HepG2 (cell line): ENCODE data around the gene ZCCHC10. TPM values are rescaled to one million over a fixed set of nuclear protein-coding genes. Genes with fewer than 3 reads are reported as not detected.
A peak's percentile ranks its signal among the peaks of the same experiment; 100 is the strongest.

ENCODE experiments used
- CREM ChIP-seq, 2 experiments: sonication (generic) in 1 of 2; formaldehyde crosslinking in 1 of 2; IDR thresholded peaks; 2 replicates each; pipeline versions ENCODE4 v1.4.0 to v1.6.1; 2016 to 2020; ENCODE audit warnings: antibody characterized with exemption in 1 of 2, mild to moderate bottlenecking in 1 of 2, missing genetic modification reagents in 1 of 2
- FOXK2 ChIP-seq: fragments of 450-650 bp; IDR thresholded peaks from 2 replicates; pipeline ENCODE4 v1.6.1; 2016
- FOXO1 ChIP-seq: sonication (generic); formaldehyde crosslinking; IDR thresholded peaks from 2 replicates; pipeline ENCODE4 v1.4.0; 2020; ENCODE audit warnings: missing genetic modification reagents
- HNRNPLL ChIP-seq: fragments of 200-400 bp; formaldehyde crosslinking; IDR thresholded peaks from 2 replicates; pipeline ENCODE4 v1.6.1; 2017; ENCODE audit warnings: mild to moderate bottlenecking, low read depth, low read length; ENCODE audit not compliant: poor library complexity, severe bottlenecking
- KDM5B ChIP-seq: sonication (generic); formaldehyde crosslinking; IDR thresholded peaks from 2 replicates; pipeline ENCODE4 v1.4.0; 2020; ENCODE audit warnings: missing genetic modification reagents, mild to moderate bottlenecking, borderline replicate concordance
- KDM6A ChIP-seq: IDR thresholded peaks from 2 replicates; pipeline ENCODE4 v1.6.1; 2016; ENCODE audit warnings: low read depth
- MTA1 ChIP-seq: sonication (generic); formaldehyde crosslinking; IDR thresholded peaks from 2 replicates; pipeline ENCODE4 v1.4.0; 2020; ENCODE audit warnings: missing genetic modification reagents, mild to moderate bottlenecking, borderline replicate concordance
- NCOR1 ChIP-seq: fragments of 200-600 bp; sonication (generic); IDR thresholded peaks from 2 replicates; pipeline ENCODE4 v1.7.0; 2017; ENCODE audit warnings: antibody characterized with exemption, low read length, borderline replicate concordance
- NFIB ChIP-seq: sonication (generic); formaldehyde crosslinking; IDR thresholded peaks from 2 replicates; pipeline ENCODE4 v1.9.0; 2021; ENCODE audit warnings: missing genetic modification reagents, mild to moderate bottlenecking, borderline replicate concordance
- NR2F1 ChIP-seq, 2 experiments: fragments of 450-650 bp in 1 of 2; formaldehyde crosslinking in 1 of 2; IDR thresholded peaks; 2 replicates each; pipeline versions ENCODE4 v1.5.0 to v1.6.1; 2016 to 2020; ENCODE audit warnings: mild to moderate bottlenecking in 1 of 2, missing compliant biosample characterization in 1 of 2, missing genetic modification reagents in 1 of 2, moderate library complexity in 1 of 2
- PHF5A ChIP-seq: IDR thresholded peaks from one replicate; pipeline ENCODE4 v1.6.1; 2018; ENCODE audit warnings: low read depth, missing genetic modification reagents; ENCODE audit not compliant: unreplicated experiment
- POLR2G ChIP-seq: fragments of 200-400 bp; formaldehyde crosslinking; IDR thresholded peaks from 2 replicates; pipeline ENCODE4 v1.6.1; 2018; ENCODE audit warnings: mild to moderate bottlenecking, low read depth, low read length, moderate library complexity
- RARA ChIP-seq: IDR thresholded peaks from 2 replicates; pipeline ENCODE4 v1.6.1; 2016; ENCODE audit warnings: missing genetic modification reagents, missing compliant biosample characterization
- RXRA ChIP-seq: sonication (generic); formaldehyde crosslinking; IDR thresholded peaks from 2 replicates; pipeline ENCODE4 v1.5.1; 2020; ENCODE audit warnings: missing genetic modification reagents
- RXRB ChIP-seq: IDR thresholded peaks from 2 replicates; pipeline ENCODE4 v1.6.1; 2016; ENCODE audit warnings: borderline replicate concordance, missing genetic modification reagents, missing compliant biosample characterization
- SIX1 ChIP-seq: sonication (generic); formaldehyde crosslinking; IDR thresholded peaks from 2 replicates; pipeline ENCODE4 v1.4.0; 2020; ENCODE audit warnings: missing genetic modification reagents, borderline replicate concordance
- SOX13 ChIP-seq, 3 experiments: fragments of 450-650 bp in 1 of 3; sonication (generic) in 1 of 3; formaldehyde crosslinking in 1 of 3; IDR thresholded peaks in 2 of 3; conservative IDR thresholded peaks in 1 of 3; 2 replicates each; pipeline versions ENCODE4 v1.5.0 to v1.6.1; 2016 to 2020; ENCODE audit warnings: antibody characterized with exemption in 1 of 3, mild to moderate bottlenecking in 1 of 3, missing compliant biosample characterization in 1 of 3, missing genetic modification reagents in 1 of 3, moderate library complexity in 1 of 3
- STAT5B ChIP-seq: sonication (generic); formaldehyde crosslinking; IDR thresholded peaks from 2 replicates; pipeline ENCODE4 v1.4.0; 2020; ENCODE audit warnings: missing genetic modification reagents
- SUZ12 ChIP-seq: fragments of 150-350 bp; IDR thresholded peaks from 2 replicates; pipeline ENCODE4 v1.6.1; 2014; ENCODE audit warnings: low read depth, low read length
- ZFP90 ChIP-seq: sonication (generic); formaldehyde crosslinking; IDR thresholded peaks from 2 replicates; pipeline ENCODE4 v1.8.0; 2022; ENCODE audit warnings: missing genetic modification reagents, mild to moderate bottlenecking, inconsistent platforms, borderline replicate concordance
- ZNF34 ChIP-seq: sonication (generic); formaldehyde crosslinking; IDR thresholded peaks from 2 replicates; pipeline ENCODE4 v1.4.0; 2020; ENCODE audit warnings: mild to moderate bottlenecking, missing genetic modification reagents, borderline replicate concordance
- polyA plus RNA-seq, 8 experiments: library from polyadenylated mRNA; depleted of rRNA in 3 of 8; stranded (reverse) in 7 of 8; unstranded in 1 of 8; fragments of >200 nt; fragmentation: Illumina TruSeq in 4 of 8; extraction: Trizol in 4 of 8; gene quantifications; 2 replicates each; pipeline versions ENCODE4 v1.2.1 to v1.2.3, GENCODE V29; 2011 to 2016; ENCODE audit warnings: low read depth in 4 of 8, missing spikeins in 1 of 8, mixed read lengths in 1 of 8; ENCODE audit not compliant: insufficient read depth in 1 of 8
- total RNA-seq, 5 experiments: library from RNA; depleted of rRNA; stranded (reverse); fragments of >200 nt; fragmentation: Illumina TruSeq; extraction: Trizol; gene quantifications; 2 replicates each; pipeline ENCODE4 v1.2.3, GENCODE V29; 2016; ENCODE audit warnings: low read depth in 1 of 5
- TF ChIP-seq, protein P1 (sequence below): sonication (generic); formaldehyde crosslinking; IDR thresholded peaks from 2 replicates; pipeline ENCODE4 v1.5.1; 2020; ENCODE audit warnings: mild to moderate bottlenecking, missing genetic modification reagents
- TF ChIP-seq, protein P2 (sequence below): sonication (generic); formaldehyde crosslinking; IDR thresholded peaks from 2 replicates; pipeline ENCODE4 v1.8.1; 2022; ENCODE audit warnings: mild to moderate bottlenecking, missing genetic modification reagents
- TF ChIP-seq, protein P3 (sequence below): sonication (generic); formaldehyde crosslinking; IDR thresholded peaks from 2 replicates; pipeline ENCODE4 v1.4.0; 2020; ENCODE audit warnings: missing genetic modification reagents

Gene ZCCHC10
- total and polyA plus RNA-seq, 2 of the 13 experiments (the other 11 are each of a cell fraction or from before 2014, with no cell fraction given) = 40.7 to 48.2 TPM

DNA sequence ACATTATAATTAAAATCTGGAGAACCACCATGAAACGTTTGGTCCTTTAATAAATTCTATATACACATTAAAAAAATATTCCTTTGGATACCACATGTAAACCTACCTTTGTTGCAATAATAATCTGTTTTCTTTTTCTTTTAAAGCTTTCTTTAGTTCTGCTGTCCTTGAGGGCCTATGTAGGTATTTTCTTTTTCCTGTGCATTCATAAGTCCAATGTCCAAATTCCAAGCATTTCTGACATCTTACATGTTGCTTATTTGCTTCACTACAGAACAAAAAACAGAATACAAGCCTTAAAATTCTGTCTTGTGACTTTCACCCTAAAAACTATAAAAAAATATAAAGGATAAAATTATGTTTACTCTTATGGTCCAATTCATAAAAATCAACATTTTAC, 19.7 kb downstream of the ZCCHC10 start (continued):
- TF ChIP-seq, protein P1, sequence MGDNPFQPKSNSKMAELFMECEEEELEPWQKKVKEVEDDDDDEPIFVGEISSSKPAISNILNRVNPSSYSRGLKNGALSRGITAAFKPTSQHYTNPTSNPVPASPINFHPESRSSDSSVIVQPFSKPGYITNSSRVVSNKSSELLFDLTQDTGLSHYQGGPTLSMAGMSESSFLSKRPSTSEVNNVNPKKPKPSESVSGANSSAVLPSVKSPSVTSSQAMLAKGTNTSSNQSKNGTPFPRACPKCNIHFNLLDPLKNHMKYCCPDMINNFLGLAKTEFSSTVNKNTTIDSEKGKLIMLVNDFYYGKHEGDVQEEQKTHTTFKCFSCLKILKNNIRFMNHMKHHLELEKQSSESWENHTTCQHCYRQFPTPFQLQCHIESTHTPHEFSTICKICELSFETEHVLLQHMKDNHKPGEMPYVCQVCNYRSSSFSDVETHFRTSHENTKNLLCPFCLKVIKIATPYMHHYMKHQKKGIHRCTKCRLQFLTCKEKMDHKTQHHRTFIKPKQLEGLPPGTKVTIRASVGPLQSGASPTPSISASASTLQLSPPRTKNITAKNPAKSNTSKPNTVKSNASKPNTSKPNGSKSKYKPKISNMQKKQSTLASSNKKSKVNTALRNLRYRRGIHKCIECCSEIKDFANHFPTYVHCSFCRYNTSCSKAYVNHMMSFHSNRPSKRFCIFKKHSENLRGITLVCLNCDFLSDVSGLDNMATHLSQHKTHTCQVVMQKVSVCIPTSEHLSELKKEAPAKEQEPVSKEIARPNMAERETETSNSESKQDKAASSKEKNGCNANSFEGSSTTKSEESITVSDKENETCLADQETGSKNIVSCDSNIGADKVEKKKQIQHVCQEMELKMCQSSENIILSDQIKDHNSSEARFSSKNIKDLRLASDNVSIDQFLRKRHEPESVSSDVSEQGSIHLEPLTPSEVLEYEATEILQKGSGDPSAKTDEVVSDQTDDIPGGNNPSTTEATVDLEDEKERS (CRISPR knock-in tag) = peak; percentile 28; the same call in 1 of the 2 replicates
- TF ChIP-seq, protein P2, sequence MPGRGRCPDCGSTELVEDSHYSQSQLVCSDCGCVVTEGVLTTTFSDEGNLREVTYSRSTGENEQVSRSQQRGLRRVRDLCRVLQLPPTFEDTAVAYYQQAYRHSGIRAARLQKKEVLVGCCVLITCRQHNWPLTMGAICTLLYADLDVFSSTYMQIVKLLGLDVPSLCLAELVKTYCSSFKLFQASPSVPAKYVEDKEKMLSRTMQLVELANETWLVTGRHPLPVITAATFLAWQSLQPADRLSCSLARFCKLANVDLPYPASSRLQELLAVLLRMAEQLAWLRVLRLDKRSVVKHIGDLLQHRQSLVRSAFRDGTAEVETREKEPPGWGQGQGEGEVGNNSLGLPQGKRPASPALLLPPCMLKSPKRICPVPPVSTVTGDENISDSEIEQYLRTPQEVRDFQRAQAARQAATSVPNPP (CRISPR knock-in tag) = no peak
- TF ChIP-seq KDM6A (CRISPR knock-in tag) (peak; percentile 40; the same call in 1 of the 2 replicates), POLR2G (no peak), ZFP90 (CRISPR knock-in tag) (no peak), SOX13 (IDR thresholded peaks at IDR 0.05) (no peak), SOX13 (CRISPR knock-in tag; conservative IDR thresholded peaks at IDR 0.05 in 1 of 2, IDR thresholded peaks at IDR 0.05 in 1 of 2) (peak in 1 of 2 experiments; percentile 52; a peak in 1 of 4 replicates), SUZ12 (no peak), KDM5B (no peak), CREM (IDR thresholded peaks at IDR 0.05) (0 out of 2 replicates have a peak, but pooled peaks have one; percentile 26), CREM (CRISPR knock-in tag; IDR thresholded peaks at IDR 0.05) (no peak), FOXO1 (CRISPR knock-in tag) (no peak; the same call in 1 of the 2 replicates), NR2F1 (CRISPR knock-in tag; IDR thresholded peaks at IDR 0.05) (no peak), SIX1 (no peak), NFIB (no peak), RARA (CRISPR knock-in tag) (peak; percentile 30; the same call in 1 of the 2 replicates), PHF5A (no peak), NCOR1 (peak; percentile 61), RXRB (CRISPR knock-in tag) (peak; percentile 38; the same call in 1 of the 2 replicates), HNRNPLL (no peak), MTA1 (no peak), STAT5B (CRISPR knock-in tag) (no peak), ZNF34 (no peak), RXRA (CRISPR knock-in tag) (no peak), FOXK2 (no peak)
- TF ChIP-seq, protein P3, sequence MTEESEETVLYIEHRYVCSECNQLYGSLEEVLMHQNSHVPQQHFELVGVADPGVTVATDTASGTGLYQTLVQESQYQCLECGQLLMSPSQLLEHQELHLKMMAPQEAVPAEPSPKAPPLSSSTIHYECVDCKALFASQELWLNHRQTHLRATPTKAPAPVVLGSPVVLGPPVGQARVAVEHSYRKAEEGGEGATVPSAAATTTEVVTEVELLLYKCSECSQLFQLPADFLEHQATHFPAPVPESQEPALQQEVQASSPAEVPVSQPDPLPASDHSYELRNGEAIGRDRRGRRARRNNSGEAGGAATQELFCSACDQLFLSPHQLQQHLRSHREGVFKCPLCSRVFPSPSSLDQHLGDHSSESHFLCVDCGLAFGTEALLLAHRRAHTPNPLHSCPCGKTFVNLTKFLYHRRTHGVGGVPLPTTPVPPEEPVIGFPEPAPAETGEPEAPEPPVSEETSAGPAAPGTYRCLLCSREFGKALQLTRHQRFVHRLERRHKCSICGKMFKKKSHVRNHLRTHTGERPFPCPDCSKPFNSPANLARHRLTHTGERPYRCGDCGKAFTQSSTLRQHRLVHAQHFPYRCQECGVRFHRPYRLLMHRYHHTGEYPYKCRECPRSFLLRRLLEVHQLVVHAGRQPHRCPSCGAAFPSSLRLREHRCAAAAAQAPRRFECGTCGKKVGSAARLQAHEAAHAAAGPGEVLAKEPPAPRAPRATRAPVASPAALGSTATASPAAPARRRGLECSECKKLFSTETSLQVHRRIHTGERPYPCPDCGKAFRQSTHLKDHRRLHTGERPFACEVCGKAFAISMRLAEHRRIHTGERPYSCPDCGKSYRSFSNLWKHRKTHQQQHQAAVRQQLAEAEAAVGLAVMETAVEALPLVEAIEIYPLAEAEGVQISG (CRISPR knock-in tag) = no peak
